HG03571 (cell line): ENCODE data around the gene SHD.
"Not testable (repeated sequence)": the region's sequence is repeated elsewhere in the genome, so short reads cannot be mapped to it uniquely, and the experiment has no call there.

ENCODE experiments used
- ATAC-seq: cut with Tn5 transposase; IDR thresholded peaks from one replicate; pipeline ENCODE4 v1.9.1; 2021; ENCODE audit not compliant: unreplicated experiment

The SHD gene, protein sequence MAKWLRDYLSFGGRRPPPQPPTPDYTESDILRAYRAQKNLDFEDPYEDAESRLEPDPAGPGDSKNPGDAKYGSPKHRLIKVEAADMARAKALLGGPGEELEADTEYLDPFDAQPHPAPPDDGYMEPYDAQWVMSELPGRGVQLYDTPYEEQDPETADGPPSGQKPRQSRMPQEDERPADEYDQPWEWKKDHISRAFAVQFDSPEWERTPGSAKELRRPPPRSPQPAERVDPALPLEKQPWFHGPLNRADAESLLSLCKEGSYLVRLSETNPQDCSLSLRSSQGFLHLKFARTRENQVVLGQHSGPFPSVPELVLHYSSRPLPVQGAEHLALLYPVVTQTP

DNA sequence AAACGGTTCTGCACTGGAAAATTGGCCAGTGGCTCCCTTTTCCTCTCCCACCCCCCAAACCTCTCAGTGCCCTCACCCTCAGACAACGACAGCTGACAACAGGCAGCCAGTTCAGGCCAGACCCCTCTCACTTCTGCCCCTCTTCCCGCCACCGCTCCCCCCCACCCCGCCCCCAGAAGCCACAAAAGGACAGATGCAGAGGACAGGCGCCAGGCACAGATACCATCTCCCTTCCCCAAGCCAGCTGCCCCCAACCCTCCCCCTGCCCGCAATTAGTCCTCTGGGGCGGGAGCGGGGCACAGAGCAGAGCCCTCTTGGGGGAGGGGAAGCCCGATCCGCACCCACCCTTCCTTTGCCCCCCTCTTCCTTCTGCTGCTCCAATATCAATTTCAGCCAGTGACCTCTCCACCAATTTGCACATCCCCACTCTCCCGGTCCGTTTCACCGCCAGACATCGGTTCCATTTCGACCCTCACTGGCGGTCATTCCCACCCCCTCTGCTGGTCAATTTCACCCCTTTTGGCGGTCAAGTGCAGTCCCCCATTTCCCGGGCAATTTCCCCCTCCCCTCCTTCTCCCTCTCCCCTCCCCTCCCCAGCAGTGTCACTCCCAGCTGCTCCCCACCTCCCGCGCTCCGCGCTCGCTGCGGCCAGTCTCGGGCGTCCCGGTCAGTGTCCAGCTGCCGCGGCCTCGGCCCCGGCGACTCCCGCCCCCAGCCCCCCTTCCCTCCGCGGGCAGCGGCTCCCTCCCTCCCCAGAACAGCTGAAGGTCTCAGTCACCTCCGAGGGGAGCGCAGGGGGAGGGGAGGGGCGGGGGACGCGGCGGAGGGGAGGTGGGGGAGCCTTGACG is at the start of gene SHD:
Gene SHD, plus strand, starts transcription at position 848 of the 848 bp plus-strand sequence. CDS start 798 bp downstream, outside the sequence.
- ATAC-seq, result no peak

DNA sequence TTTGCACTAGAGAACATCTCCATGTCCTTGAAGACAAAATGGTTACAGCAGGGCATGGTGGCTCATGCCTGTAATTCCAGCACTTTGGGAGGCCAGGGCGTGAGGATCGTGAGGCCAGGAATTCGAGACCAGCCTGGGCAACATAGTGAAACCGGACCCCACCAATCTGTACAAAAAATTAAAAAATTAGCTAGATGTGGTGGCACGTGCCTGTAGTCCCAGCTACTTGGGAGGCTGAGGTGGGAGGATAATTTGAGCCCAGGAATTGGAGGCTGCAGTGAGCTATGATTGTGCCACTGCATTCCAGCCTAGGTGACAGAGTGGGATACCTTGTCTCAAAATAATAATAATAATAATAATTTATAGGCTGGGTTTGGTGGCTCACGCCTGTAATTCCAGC is 48.8 kb upstream of the SHD start:
- not testable (repeated sequence) for ATAC-seq

DNA sequence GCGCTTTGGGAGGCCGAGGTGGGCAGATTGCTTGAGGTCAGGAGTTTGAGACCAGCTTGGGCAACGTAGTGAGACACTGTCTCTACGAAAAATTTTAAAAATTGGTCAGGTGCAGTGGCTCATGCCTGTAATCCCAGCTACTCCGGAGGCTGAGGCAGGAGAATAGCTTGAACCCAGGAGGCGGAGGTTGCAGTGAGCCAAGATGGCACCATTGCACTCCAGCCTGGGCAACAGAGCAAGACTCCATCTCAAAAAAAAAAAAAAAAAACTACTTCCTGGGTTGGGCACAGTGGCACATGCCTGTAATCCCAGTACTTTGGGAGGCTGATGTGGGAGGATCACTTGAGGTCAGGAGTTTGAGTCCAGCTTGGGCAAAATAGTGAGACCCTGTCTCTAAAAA is 47.5 kb upstream of the SHD start:
- not testable (repeated sequence) for ATAC-seq

DNA sequence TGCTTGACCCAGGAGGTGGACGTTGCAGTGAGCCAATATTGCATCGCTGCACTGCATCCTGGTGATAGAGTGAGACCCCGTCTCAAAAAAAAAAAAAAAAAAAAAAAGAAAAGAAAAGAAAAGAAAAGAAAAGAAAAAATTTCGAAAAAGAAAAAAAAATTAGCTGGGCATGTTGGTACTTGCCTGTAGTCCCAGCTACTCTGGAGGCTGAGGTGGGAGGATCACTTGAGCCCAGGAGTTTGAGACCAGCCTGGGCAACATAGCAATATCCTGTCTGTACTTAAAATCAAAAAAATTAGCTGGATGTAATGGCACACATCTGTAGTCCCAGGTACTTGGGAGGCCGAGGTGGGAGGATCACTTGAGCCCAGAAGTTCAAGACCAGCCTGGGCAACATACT is 46.9 kb upstream of the SHD start:
- not testable (repeated sequence) for ATAC-seq

DNA sequence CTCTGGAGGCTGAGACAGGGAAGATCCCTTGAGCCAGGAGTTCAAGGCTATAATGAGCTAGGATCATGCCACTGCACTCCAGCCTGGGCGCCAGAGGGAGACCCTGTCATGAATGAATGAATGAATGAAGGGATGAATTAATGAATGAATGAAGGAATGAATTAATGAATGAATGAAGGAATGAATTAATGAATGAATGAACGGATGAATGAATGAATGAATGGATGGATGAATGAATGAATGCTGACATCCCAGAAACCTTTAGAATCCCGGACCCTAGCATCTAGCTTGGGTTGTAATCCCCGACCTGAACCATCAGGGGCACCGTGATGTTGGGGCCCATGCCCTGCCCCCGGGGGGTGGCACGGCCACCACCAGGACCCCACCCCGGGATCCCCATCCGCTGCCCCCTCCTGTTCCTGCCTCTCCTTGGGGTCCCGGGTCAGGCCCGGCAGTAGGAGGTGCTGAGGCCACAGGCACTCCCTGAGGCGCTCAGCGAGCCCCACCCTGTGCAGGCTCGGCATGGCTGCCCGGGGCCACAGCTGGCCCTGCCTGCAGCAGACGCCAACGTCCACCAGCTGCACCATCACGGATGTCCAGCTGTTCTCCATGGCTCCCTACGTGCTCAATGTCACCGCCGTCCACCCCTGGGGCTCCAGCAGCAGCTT is 46.3 kb upstream of the SHD start:
- ATAC-seq, result no peak

DNA sequence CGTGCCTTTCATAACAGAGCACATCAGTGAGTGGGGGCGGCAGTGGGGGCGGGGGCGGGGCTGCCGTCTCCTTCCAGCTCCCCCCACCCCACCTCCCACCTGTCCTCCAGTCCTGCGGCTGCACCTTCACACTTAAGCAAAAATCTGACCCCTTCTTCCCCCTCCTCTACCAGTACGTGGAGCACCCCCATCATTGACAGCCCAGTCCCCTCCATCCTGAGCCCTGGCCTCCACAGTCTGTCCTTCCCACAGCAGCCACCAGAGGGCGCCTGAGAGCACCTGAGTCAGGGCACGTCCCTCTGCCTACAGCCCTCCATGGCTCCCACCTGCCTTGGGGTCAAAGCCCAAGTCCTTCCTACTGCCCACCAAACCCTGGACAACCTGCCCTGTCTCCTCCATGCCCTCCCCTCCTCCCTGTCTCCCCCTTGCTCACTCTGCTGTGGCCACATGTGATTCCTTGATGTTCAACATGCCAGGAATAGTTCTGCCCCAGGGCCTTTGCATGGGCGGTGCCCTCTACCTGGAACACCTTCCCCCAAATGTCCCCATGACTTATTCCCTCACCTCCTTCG is 45.7 kb upstream of the SHD start:
- no peak for ATAC-seq

DNA sequence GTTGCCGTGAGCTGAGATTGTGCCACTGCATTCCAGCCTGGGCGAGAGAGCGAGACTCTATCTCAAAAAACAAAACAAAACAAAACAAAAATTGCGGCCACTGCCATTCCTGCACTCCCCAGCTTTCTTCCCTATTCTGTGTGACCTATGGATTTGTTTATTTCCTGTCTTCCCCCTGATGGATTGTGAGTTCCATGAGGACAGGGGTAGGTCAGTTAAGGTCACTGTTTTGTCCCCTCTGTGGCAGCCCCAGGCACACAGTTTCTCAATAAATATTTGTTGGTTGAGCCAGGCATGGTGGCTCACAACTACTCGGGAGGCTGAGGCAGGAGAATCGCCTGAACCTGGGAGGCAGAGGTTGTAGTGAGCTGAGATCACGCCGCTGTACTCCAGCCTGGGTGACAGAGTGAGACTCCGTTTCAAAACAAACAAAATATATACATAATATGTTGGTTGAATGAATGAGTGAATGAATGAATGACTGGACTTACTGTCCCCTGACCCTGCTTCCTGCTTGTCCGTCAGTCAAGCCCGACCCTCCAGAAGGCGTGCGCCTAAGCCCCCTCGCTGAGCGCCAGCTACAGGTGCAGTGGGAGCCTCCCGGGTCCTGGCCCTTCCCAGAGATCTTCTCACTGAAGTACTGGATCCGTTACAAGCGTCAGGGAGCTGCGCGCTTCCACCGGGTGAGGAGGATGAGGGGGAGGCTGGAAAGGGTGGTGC is 44.8 kb upstream of the SHD start:
- ATAC-seq, result no peak

DNA sequence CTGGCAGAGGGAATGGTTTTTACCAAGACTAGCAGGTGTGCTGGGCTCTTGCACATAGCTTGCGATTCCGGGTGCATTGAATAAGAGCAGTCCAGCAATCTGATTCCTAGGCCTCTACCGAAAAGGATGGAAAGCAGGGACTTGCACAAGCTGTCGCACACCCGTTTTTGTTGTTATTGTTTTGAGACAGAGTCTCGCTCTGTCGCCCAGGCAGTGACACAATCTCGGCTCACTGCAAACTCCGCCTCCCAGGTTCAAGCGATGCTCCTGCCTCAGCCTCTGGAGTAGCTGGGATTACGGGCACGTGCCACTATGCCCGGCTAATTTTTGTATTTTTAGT is 44.2 kb upstream of the SHD start:
- no peak for ATAC-seq

DNA sequence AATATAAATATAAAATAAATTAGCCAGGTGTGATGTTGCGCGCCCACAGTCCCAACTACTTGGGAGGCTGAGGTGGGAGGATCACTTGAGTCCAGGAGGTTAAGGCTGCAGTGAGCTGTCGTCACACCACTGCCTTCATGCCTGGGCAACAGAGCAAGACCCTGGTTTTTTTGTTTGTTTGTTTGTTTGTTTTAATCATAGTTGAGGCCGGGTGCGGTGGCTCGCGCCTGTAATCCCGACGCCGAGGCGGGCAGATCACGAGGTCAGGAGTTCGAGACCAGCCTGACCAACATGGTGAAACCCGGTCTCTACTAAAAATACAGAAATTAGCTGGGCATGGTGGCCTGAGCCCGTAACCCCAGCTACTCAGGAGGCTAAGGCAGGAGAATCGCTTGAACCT is 41.6 kb upstream of the SHD start:
- ATAC-seq, result not testable (repeated sequence)

DNA sequence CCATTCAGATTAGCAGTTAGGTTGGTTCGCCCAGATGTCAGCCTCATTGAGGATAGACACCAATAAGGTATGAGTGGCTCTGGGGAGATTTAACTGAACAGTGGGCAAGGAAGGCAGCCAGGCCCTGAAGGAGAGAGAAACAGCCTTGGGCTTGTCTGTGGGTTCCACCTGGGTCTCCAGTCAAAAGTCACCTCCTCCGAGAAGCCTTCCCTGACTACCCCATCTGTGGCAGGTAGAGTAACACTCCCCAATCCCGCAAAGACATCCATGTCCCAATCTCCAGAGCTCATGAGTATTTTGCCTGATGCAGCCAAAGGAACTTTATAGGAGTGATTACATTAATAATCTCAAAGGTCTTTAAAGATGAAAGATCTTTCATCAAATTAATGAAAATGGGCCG is 40.2 kb upstream of the SHD start:
- ATAC-seq, result no peak

DNA sequence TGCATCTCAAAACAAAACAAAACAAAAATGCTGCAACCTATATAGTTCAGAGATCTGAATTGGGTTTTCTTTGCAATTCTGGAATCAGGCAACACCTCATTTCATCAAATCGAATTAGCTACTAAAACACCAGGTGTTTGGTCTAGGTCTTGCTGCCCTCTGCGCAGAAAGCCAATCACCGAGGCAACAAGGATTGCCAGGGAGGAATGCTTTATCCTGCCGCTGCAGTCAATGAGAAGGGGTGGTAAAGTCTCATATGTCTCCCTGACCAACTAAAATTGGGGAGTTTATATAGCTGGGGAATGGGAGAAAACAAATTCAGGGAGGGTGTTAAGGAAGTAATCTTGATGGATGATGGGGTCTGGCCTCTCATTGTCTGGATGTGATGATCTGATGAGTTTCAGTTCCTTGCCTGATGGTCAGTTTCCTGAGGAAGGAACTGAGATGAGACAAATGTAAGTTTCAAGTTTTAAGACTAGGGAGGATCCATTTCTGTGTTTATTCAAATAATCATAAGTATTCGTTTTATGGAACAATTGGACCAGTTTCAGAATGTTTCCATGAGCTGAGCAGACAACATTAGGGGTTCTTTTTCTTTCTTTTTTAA is 37.1 kb upstream of the SHD start:
- no peak for ATAC-seq

DNA sequence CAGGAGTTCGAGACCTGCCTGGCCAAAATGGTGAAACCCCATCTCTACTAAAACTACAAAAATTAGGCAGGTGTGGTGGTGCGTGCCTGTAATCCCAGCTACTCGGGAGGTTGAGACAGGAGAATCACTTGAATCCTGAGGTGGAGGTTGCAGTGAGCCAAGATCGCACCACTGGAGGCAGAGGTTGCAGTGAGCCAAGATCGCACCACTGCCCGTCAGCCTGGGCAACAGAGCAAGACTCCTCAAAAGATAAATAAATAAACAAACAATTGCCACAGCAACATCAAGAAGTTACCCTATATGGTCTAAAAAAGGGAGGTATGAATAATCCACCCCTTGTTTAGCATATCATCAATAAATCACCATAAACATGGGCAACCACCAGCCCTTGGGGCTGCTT is 33.1 kb upstream of the SHD start:
- not testable (repeated sequence) for ATAC-seq

DNA sequence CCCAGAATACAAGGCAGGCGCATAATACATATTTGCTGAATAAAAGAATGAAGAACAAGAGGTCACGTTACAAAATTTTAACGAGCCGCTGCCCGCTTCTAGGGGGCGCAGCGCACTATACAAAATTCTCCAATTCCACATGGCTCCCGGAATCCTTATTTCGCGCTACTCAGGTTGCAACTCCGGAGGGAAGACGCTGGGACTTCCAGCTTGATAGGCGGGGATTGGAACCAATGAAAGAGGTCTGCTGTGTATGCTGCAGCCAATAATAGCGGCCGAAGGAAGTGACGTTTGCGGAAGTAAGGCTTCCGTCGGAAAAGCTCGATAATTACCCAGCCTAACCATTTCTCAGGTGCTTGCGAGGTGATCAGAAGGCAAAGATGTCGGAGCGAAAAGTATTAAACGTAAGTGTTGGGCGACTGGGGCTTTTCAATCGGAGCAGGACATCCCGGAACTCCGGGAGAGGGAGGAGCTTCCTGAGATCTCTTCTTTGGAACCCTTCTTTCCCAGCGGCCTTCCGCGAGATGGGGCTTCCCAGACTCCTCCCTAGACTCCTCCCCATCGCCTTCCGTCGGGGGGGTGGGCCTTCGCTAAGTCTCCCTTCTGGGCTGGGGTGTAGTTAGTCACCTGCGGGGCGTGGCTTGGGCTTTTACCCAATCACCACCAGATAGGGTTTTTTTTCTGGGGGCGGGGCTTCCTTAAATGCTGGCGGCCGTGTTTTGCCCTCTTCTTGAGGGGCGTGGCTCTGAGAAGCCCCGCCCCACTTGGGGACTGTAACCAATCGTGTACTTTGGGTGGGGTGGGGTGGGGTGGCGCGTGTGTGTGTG is 32.1 kb upstream of the SHD start, which contains the start of gene YJU2:
Gene YJU2, plus strand, starts transcription at position 314 of the 827 bp plus-strand sequence. Its CDS starts 67 bp downstream, at position 381.
- peak; percentile 78 for ATAC-seq

DNA sequence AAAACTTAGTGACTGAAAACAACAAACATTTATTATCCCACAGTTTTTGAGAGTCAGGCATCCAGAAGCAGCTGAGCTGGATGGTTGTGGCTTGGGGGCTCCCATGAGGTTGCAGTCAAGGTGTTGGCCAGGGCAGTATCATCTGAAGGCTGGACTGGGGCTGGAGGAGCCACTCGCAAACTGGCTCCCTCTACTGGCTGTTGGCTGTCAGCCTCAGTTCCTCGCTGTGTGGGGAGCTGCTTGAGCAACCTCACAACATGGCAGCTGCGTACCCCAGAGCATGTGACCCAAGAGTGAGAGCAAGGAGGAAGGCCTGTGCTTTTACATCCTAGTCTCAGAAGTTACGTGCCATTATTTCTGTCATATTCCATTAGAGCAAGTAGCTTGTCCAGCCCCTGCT is 22.5 kb upstream of the SHD start:
- no peak for ATAC-seq

DNA sequence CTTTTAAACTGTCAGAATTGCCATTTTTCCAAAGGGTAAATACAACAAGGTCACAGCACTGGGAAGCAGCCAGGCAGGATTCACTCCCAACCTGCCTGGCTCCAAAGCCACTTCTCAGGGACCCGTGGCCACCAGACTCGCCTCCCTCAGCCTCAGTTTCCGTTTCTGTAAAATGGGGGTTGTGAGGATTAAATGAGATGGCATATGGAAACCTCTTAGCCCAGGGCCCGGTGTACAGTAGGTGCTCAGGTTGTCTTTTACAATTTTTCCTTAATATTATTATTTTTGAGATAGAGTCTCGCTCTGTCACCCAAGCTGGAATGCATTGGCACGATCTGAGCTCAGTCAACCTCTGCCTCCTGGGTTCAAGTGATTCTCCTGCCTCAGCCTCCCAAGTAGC is 22.0 kb upstream of the SHD start:
- ATAC-seq, result no peak

DNA sequence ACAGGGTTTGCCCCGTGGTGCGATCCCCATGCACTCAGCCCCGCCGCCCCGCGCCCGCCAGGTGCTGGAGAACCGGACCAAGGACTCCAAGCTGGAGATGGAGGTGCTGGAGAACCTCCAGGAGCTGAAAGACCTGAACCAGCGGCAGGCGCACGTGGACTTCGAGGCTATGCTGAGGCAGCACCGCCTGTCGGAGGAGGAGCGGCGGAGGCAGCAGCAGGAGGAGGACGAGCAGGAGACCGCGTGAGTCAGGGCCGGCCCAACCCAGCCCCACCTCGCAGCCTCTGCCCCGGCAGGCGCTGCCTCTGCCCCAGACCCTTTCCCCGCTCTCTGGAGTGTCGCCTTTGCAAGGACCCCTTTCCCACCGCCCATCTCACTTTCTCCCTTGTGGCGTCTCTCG is 20.9 kb upstream of the SHD start:
- ATAC-seq, result no peak

DNA sequence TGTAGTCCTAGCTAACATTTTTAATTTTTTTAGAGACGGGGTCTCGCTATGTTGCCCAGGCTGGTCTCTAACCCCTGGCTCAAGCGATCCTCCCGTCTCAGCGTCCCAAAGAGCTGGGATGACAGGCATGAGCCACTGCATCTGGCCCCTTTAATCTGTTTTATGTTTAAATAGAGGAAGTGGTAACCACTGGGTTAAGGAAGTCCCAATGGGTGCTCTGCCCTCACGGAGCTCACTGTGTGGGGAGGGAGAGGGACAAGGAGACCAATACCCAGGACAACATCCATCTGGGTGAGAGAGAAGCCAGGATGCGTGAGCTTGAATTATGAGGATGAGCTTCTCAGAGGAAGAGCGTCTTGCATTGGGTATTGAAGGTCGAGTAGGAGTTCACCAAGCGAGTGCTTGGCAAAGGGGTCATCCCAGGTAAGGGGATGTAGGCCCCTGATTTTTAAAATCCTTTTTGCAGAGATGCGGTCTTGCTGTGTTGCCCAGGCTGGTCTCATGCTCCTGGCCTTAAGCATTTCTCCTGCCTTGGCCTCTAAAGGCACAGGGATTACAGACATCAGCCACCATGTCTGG is 18.4 kb upstream of the SHD start:
- ATAC-seq, result no peak

DNA sequence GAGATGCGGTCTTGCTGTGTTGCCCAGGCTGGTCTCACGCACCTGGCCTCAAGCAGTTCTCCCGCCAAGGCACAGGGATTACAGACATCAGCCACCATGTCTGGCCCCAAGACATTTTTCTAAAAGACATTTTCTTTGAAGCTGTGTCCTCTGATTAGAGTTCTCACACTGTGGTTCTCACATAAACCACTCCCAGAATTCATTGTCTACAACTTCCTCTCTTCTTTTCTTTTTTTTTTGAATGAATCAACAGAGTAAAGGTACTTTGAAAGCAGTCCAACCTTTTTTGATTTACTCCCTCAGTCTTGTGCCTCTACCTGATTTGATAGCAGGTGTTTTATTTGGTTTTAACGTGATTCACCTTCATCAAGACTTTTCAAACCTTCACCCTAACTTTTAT is 14.3 kb upstream of the SHD start:
- ATAC-seq, result no peak
